B cell (primary cell): ENCODE measurements around the gene HIRIP3. TPM values are rescaled to one million over a fixed set of nuclear protein-coding genes. Genes with fewer than 3 reads are reported as not detected.

Experiments used
- ATAC-seq: fragments of 200-7000 bp; cut with Tn5 transposase; one replicate; pipeline ENCODE4 v1.10.0; 2021; ENCODE audit warnings: low read depth, mild to moderate bottlenecking, moderate number of reproducible peaks, moderate library complexity
- CTCF ChIA-PET: fragments of 350-600 bp; sonication (Branson Sonifier 250); formaldehyde crosslinking; loops from one replicate; lab custom pipeline; 2021; ENCODE audit warnings: antibody characterized with exemption, inconsistent platforms; lab: Charles Lee
- POLR2A ChIA-PET: fragments of 350-600 bp; sonication (Branson Sonifier 250); formaldehyde crosslinking; loops from one replicate; lab custom pipeline; 2021; ENCODE audit warnings: antibody characterized with exemption; lab: Charles Lee
- DNase-seq: peaks from one replicate; pipeline ENCODE4 v3.0.0; 2013
- H2AFZ ChIP-seq: 2 replicates; pipeline ENCODE4 v1.6.1; 2012; ENCODE audit warnings: mild to moderate bottlenecking, low read depth, low read length; ENCODE audit not compliant: insufficient read depth, poor library complexity, severe bottlenecking
- H3K27ac ChIP-seq, 2 donors: 1 replicate in 1 of 2; 2 replicates in 1 of 2; pipeline ENCODE4 v1.5.1; 2012 to 2013; ENCODE audit warnings: low read length in 2 of 2, mild to moderate bottlenecking in 2 of 2, moderate library complexity in 1 of 2
- H3K27me3 ChIP-seq, 4 experiments: fragments of 200-600 bp in 1 of 4; sonication (generic) in 1 of 4; replicated peaks in 1 of 4; 1 replicate in 2 of 4; 2 replicates in 2 of 4; pipeline versions ENCODE4 v1.6.1 to v1.7.0; 2013 to 2016; ENCODE audit warnings: low read length in 3 of 4, mild to moderate bottlenecking in 2 of 4, mixed read lengths in 1 of 4, moderate library complexity in 1 of 4; ENCODE audit not compliant: insufficient read depth in 4 of 4, control insufficient read depth in 3 of 4; ENCODE audit errors: control extremely low read depth in 1 of 4
- H3K36me3 ChIP-seq, 2 experiments: replicated peaks in 1 of 2; 1 replicate in 1 of 2; 2 replicates in 1 of 2; pipeline versions ENCODE4 v1.6.1 to v1.7.1; 2013; ENCODE audit warnings: low read length in 1 of 2; ENCODE audit not compliant: insufficient read depth in 2 of 2, control insufficient read depth in 1 of 2; ENCODE audit errors: control extremely low read depth in 1 of 2, extremely low read depth in 1 of 2
- H3K4me1 ChIP-seq, 2 donors: fragments of 200-600 bp in 1 of 2; sonication (generic) in 1 of 2; 1 replicate in 1 of 2; 2 replicates in 1 of 2; pipeline versions ENCODE4 v1.5.1 to v1.6.1; 2013 to 2017; ENCODE audit warnings: low read length in 2 of 2; ENCODE audit not compliant: control insufficient read depth in 2 of 2, insufficient read depth in 2 of 2
- H3K4me2 ChIP-seq: replicated peaks from 2 replicates; pipeline ENCODE3; 2012; ENCODE audit warnings: mild to moderate bottlenecking, low read depth, low read length; ENCODE audit not compliant: poor library complexity, severe bottlenecking
- H3K4me3 ChIP-seq, 5 experiments: fragments of 200-600 bp in 1 of 5; sonication (generic) in 1 of 5; 1 replicate in 3 of 5; 2 replicates in 2 of 5; pipeline versions ENCODE4 v1.5.1 to v1.7.0; 2011 to 2016; ENCODE audit warnings: low read length in 4 of 5, mild to moderate bottlenecking in 4 of 5, low read depth in 2 of 5, control low read depth in 1 of 5, moderate library complexity in 1 of 5; ENCODE audit not compliant: insufficient read depth in 1 of 5; ENCODE audit errors: control extremely low read depth in 1 of 5, extremely low read depth in 1 of 5
- H3K79me2 ChIP-seq: fragments of 200-600 bp; sonication (generic); one replicate; pipeline ENCODE4 v1.6.0; 2016; ENCODE audit warnings: low read length; ENCODE audit not compliant: control insufficient read depth, insufficient read depth
- H3K9ac ChIP-seq: fragments of 200-600 bp; sonication (generic); 2 replicates; pipeline ENCODE4 v1.6.1; 2017; ENCODE audit warnings: mild to moderate bottlenecking, low read length, moderate library complexity
- H3K9me3 ChIP-seq, 3 donors: one replicate each; pipeline versions ENCODE4 v1.6.1 to v1.7.1; 2013; ENCODE audit warnings: low read length in 2 of 3; ENCODE audit not compliant: control insufficient read depth in 2 of 3, insufficient read depth in 1 of 3; ENCODE audit errors: control extremely low read depth in 1 of 3
- H4K20me1 ChIP-seq: 2 replicates; pipeline ENCODE4 v1.6.0; 2012; ENCODE audit warnings: mild to moderate bottlenecking, low read length; ENCODE audit not compliant: insufficient read depth, control insufficient read depth, poor library complexity, severe bottlenecking
- H3K27ac Mint-ChIP-seq: one replicate; pipeline ENCODE4 v1.8.0; 2021; ENCODE audit warnings: mixed read lengths
- H3K27me3 Mint-ChIP-seq: one replicate; pipeline ENCODE4 v1.8.0; 2021; ENCODE audit warnings: mixed read lengths
- H3K4me1 Mint-ChIP-seq: one replicate; pipeline ENCODE4 v1.8.0; 2021; ENCODE audit warnings: mixed read lengths
- H3K4me3 Mint-ChIP-seq: one replicate; pipeline ENCODE4 v1.8.0; 2021; ENCODE audit warnings: mixed read lengths
- H3K9me3 Mint-ChIP-seq: one replicate; pipeline ENCODE4 v1.8.0; 2022; ENCODE audit warnings: mixed read lengths; ENCODE audit not compliant: insufficient read depth
- CTCF ChIP-seq: fragments of 200-600 bp; IDR thresholded peaks from one replicate; pipeline ENCODE4 v1.8.0; 2022; ENCODE audit warnings: antibody characterized with exemption, mild to moderate bottlenecking
- EZH2 ChIP-seq: IDR thresholded peaks from 2 replicates; pipeline ENCODE4 v1.6.1; 2012; ENCODE audit warnings: borderline replicate concordance, low read depth, mild to moderate bottlenecking, moderate library complexity, low read length; ENCODE audit not compliant: insufficient read depth, poor library complexity, severe bottlenecking
- WGBS: methylation state at CpG from one replicate; pipeline ENCODE4 v1.1.5; 2013; ENCODE audit warnings: missing lambda C conversion rate; ENCODE audit not compliant: insufficient coverage; 5-methylcytosine and 5-hydroxymethylcytosine counted together
- intact Hi-C: fragments of 100-400 bp; cut with micrococcal nuclease; formaldehyde crosslinking; loops from one replicate; pipeline ENCODE4 v1.10.0; 2022
- polyA plus RNA-seq: library from polyadenylated mRNA; depleted of rRNA; stranded (reverse); fragments of >200 nt; gene quantifications from 2 replicates; pipeline ENCODE4 v1.2.3, GENCODE V29; 2012
- total RNA-seq, 2 donors: library from RNA; stranded (reverse); fragments of 120-200 nt in 1 of 2; gene quantifications; 1 replicate in 1 of 2; 2 replicates in 1 of 2; pipeline versions ENCODE4 v1.2.3 to v1.2.4, GENCODE V29; 2013 to 2022

The HIRIP3 gene
- total and polyA plus RNA-seq, 2 donors (not counting 1 experiment from before 2014, with no cell fraction given) = 12.2 to 13.9 TPM

GRCh38 chr16:30009990-30010843, 14.8 kb upstream of the HIRIP3 start:
- Mint-ChIP-seq H3K27me3 (peaks cover 20% of the 10 kb centered on the region), H3K27ac (no peak overlapping the region), H3K4me1 (peaks cover 16% of the 10 kb centered on the region), H3K4me3 (peak overlapping the region; percentile 80), H3K9me3 (no peaks in the 10 kb centered on the region)
- DNase-seq = no peak
- Histone ChIP-seq H3K9me3 (peaks cover 0 to 12% (median 0%) of the 10 kb centered on the region in 3 donors), H3K36me3 (peaks cover 0 to 3% of the 10 kb centered on the region in 2 experiments), H2AFZ (peak overlapping the region; percentile 56), H3K4me1 (peaks cover 21 to 22% of the 10 kb centered on the region in 2 donors), H3K9ac (peak overlapping the region; percentile 52), H3K79me2 (peaks cover 2% of the 10 kb centered on the region), H3K27me3 (peaks cover 0 to 29% (median 15%) of the 10 kb centered on the region in 4 experiments), H3K4me2 (peak overlapping the region; percentile 83), H3K27ac (no peak overlapping the region), H3K4me3 (peak overlapping the region in 3 of 5 experiments; percentile 22 to 44 (median 43)), H4K20me1 (no peaks in the 10 kb centered on the region)
- ATAC-seq = no peak
- WGBS = 26% methylated on average over 31 of the region's 34 CpGs
- intact Hi-C loops = no loop called here
- ChIA-PET CTCF (interaction anchor here (0.6 kb wide), 1 partner anchor 53 kb away, joined by 7 read pairs; no protein-coding TSS in a partner anchor), POLR2A (no interaction called here)
- TF ChIP-seq EZH2 = no peak
- TF ChIP-seq CTCF = no peak
